Measurements from ENCODE around the gene GALNT13.

DNA sequence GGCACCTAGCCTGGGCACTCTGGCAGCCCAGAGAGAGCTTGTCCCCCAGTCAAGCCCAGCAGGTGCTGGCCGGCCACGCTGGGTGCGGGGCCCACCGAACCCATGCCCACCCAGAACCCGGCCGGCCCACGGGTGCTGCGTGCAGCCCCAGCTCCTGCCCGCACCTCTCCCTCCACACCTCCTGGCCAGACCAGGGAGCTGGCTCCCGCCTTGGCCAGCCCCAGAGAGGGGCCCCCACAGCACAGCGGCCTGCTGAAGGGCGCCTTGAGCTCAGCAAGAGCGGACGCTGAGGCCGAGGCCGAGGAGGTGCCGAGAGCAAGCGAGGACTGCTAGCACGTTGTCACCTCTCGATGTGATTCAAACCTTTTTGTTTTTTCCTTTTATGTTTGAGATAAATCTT is 419.8 kb downstream of the GALNT13 start:
- TF ChIP-seq, protein P1, sequence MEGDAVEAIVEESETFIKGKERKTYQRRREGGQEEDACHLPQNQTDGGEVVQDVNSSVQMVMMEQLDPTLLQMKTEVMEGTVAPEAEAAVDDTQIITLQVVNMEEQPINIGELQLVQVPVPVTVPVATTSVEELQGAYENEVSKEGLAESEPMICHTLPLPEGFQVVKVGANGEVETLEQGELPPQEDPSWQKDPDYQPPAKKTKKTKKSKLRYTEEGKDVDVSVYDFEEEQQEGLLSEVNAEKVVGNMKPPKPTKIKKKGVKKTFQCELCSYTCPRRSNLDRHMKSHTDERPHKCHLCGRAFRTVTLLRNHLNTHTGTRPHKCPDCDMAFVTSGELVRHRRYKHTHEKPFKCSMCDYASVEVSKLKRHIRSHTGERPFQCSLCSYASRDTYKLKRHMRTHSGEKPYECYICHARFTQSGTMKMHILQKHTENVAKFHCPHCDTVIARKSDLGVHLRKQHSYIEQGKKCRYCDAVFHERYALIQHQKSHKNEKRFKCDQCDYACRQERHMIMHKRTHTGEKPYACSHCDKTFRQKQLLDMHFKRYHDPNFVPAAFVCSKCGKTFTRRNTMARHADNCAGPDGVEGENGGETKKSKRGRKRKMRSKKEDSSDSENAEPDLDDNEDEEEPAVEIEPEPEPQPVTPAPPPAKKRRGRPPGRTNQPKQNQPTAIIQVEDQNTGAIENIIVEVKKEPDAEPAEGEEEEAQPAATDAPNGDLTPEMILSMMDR (IDR thresholded peaks at IDR 0.05), result no peak
- TF ChIP-seq POLR2AphosphoS5 (IDR thresholded peaks at IDR 0.05), result no peak

All from breast epithelium (tissue), 3 donors.